Adipocyte (in vitro differentiated cells): ENCODE results near the gene SH3BP5L.

ENCODE experiments used
- DNase-seq: peaks from one replicate; pipeline ENCODE4 v3.0.0-alpha.2; 2015; ENCODE audit warnings: low read depth
- H3K27me3 ChIP-seq: replicated peaks from 2 replicates; pipeline ENCODE4 v1.7.0; 2013; ENCODE audit warnings: mild to moderate bottlenecking, low read length, moderate library complexity; ENCODE audit not compliant: control insufficient read depth, insufficient read depth
- H3K36me3 ChIP-seq: 2 replicates; pipeline ENCODE4 v1.7.0; 2013; ENCODE audit warnings: low read length, mild to moderate bottlenecking, moderate library complexity; ENCODE audit not compliant: control insufficient read depth, insufficient read depth, severe bottlenecking
- H3K4me1 ChIP-seq: 2 replicates; pipeline ENCODE4 v1.7.0; 2013; ENCODE audit warnings: mild to moderate bottlenecking, low read length, moderate library complexity; ENCODE audit not compliant: control insufficient read depth, insufficient read depth
- H3K4me3 ChIP-seq: 2 replicates; pipeline ENCODE4 v1.7.0; 2013; ENCODE audit warnings: mild to moderate bottlenecking, low read length, moderate library complexity
- H3K9ac ChIP-seq: 2 replicates; pipeline ENCODE4 v1.7.0; 2013; ENCODE audit warnings: mild to moderate bottlenecking, low read length, moderate library complexity
- H3K9me3 ChIP-seq: 2 replicates; pipeline ENCODE4 v1.7.0; 2013; ENCODE audit warnings: mild to moderate bottlenecking, low read length, moderate library complexity; ENCODE audit not compliant: control insufficient read depth

The SH3BP5L gene

GRCh38 chr1:248825909-248826760 is at the start of gene SH3BP5L:
Gene SH3BP5L (minus strand): TSS chr1:248825915. CDS start chr1:248824935, 980 bp downstream.
- peaks cover 10% of the 10 kb centered on the region for H3K36me3 ChIP-seq
- peak within 1 kb of the TSS; percentile 97 for H3K9ac ChIP-seq
- H3K4me1 ChIP-seq, result peaks cover 54% of the 10 kb centered on the region
- DNase-seq, result peak; percentile 99
- H3K27me3 ChIP-seq, result no peaks in the 10 kb centered on the region
- H3K9me3 ChIP-seq, result no peaks in the 10 kb centered on the region
- H3K4me3 ChIP-seq, result peak within 1 kb of the TSS; percentile 96

- no peaks in the 10 kb centered on the region for H3K36me3 ChIP-seq
- peaks cover 7% of the 10 kb centered on the region for H3K27me3 ChIP-seq
- peak; percentile 91 for DNase-seq
- H3K4me1 ChIP-seq, result peaks cover 7% of the 10 kb centered on the region
- no peak overlapping the region for H3K9ac ChIP-seq
- H3K9me3 ChIP-seq, result no peaks in the 10 kb centered on the region
- H3K4me3 ChIP-seq, result peak overlapping the region; percentile 86
These were observed 48.3 kb upstream of the SH3BP5L start for GRCh38 chr1:248873993-248874533.

- Histone ChIP-seq H3K36me3 (no peaks in the 10 kb centered on the region), H3K4me3 (peak overlapping the region; percentile 86), H3K4me1 (peaks cover 7% of the 10 kb centered on the region), H3K27me3 (peaks cover 1% of the 10 kb centered on the region), H3K9me3 (no peaks in the 10 kb centered on the region), H3K9ac (peak overlapping the region; percentile 84)
- peak; percentile 97 for DNase-seq
These were observed 47.8 kb upstream of the SH3BP5L start for GRCh38 chr1:248873409-248873992.

GRCh38 chr1:248872752-248873408 is 47.2 kb upstream of the SH3BP5L start:
- Histone ChIP-seq H3K36me3 (no peaks in the 10 kb centered on the region), H3K9ac (peak overlapping the region; percentile 84), H3K4me1 (peaks cover 7% of the 10 kb centered on the region), H3K9me3 (no peaks in the 10 kb centered on the region), H3K27me3 (no peaks in the 10 kb centered on the region), H3K4me3 (peak overlapping the region; percentile 86)
- peak; percentile 76 for DNase-seq

- H3K4me3 ChIP-seq, result peak overlapping the region; percentile 86
- peaks cover 7% of the 10 kb centered on the region for H3K4me1 ChIP-seq
- H3K9me3 ChIP-seq, result no peaks in the 10 kb centered on the region
- peak overlapping the region; percentile 84 for H3K9ac ChIP-seq
- H3K27me3 ChIP-seq, result no peaks in the 10 kb centered on the region
- H3K36me3 ChIP-seq, result no peaks in the 10 kb centered on the region
- no peak for DNase-seq
These were observed 46.2 kb upstream of the SH3BP5L start for GRCh38 chr1:248871837-248872401.

GRCh38 chr1:248862998-248863881 is 37.5 kb upstream of the SH3BP5L start:
- peak; percentile 88 for DNase-seq
- Histone ChIP-seq H3K27me3 (no peaks in the 10 kb centered on the region), H3K9ac (peak overlapping the region; percentile 37)

GRCh38 chr1:248862695-248862997 is 36.9 kb upstream of the SH3BP5L start:
- Histone ChIP-seq H3K4me1 (peaks cover 22% of the 10 kb centered on the region), H3K4me3 (peak overlapping the region; percentile 77), H3K27me3 (no peaks in the 10 kb centered on the region), H3K36me3 (no peaks in the 10 kb centered on the region), H3K9me3 (no peaks in the 10 kb centered on the region), H3K9ac (peak overlapping the region; percentile 37)
- DNase-seq, result no peak

More at GRCh38 chr1:248862998-248863881, 37.5 kb upstream of the SH3BP5L start:
- no peaks in the 10 kb centered on the region for H3K9me3 ChIP-seq
- no peaks in the 10 kb centered on the region for H3K36me3 ChIP-seq
- H3K4me3 ChIP-seq, result peak overlapping the region; percentile 77
- H3K4me1 ChIP-seq, result peaks cover 16% of the 10 kb centered on the region

- Histone ChIP-seq H3K36me3 (no peaks in the 10 kb centered on the region), H3K9ac (no peak overlapping the region), H3K4me3 (no peak overlapping the region), H3K9me3 (no peaks in the 10 kb centered on the region), H3K27me3 (no peaks in the 10 kb centered on the region), H3K4me1 (peaks cover 24% of the 10 kb centered on the region)
- DNase-seq, result no peak
These were observed 35.9 kb upstream of the SH3BP5L start for GRCh38 chr1:248861616-248862015.

- Histone ChIP-seq H3K27me3 (no peaks in the 10 kb centered on the region), H3K4me1 (peaks cover 24% of the 10 kb centered on the region), H3K4me3 (no peak overlapping the region), H3K36me3 (peaks cover 6% of the 10 kb centered on the region), H3K9ac (peak overlapping the region; percentile 94), H3K9me3 (no peaks in the 10 kb centered on the region)
- no peak for DNase-seq
These were observed 34.3 kb upstream of the SH3BP5L start for GRCh38 chr1:248860007-248860406.
